ENCODE results near the gene PDE4DIP. TPM values are rescaled to one million over a fixed set of nuclear protein-coding genes. Genes with fewer than 3 reads are reported as not detected.
"Not testable (repeated sequence)": the region's sequence is repeated elsewhere in the genome, so short reads cannot be mapped to it uniquely, and the experiment has no call there.

The PDE4DIP gene
- total RNA-seq, 1 donor from 2014 or later = 26.8 TPM

GRCh38 chr1:148975866-148976537 is 131.8 kb downstream of the PDE4DIP start:
- H3K27ac Mint-ChIP-seq; H3K27me3 Mint-ChIP-seq; DNase-seq (ENCODE audit: low spot score, unreplicated experiment); H3K9me3 Mint-ChIP-seq (ENCODE audit: low read depth); H3K4me3 Mint-ChIP-seq (ENCODE audit: low read depth); H3K4me1 Mint-ChIP-seq (ENCODE audit: low read depth): not testable (repeated sequence)
- peaks cover 11% of the 10 kb centered on the region for H3K36me3 Mint-ChIP-seq (ENCODE audit: insufficient read depth)

GRCh38 chr1:148977785-148978184 is 133.6 kb downstream of the PDE4DIP start:
- not testable (repeated sequence) for DNase-seq (ENCODE audit: low spot score, unreplicated experiment); H3K27ac Mint-ChIP-seq; H3K27me3 Mint-ChIP-seq; H3K9me3 Mint-ChIP-seq (ENCODE audit: low read depth); H3K4me3 Mint-ChIP-seq (ENCODE audit: low read depth); H3K4me1 Mint-ChIP-seq (ENCODE audit: low read depth)
- peaks cover 21% of the 10 kb centered on the region for H3K36me3 Mint-ChIP-seq (ENCODE audit: insufficient read depth)

DNA sequence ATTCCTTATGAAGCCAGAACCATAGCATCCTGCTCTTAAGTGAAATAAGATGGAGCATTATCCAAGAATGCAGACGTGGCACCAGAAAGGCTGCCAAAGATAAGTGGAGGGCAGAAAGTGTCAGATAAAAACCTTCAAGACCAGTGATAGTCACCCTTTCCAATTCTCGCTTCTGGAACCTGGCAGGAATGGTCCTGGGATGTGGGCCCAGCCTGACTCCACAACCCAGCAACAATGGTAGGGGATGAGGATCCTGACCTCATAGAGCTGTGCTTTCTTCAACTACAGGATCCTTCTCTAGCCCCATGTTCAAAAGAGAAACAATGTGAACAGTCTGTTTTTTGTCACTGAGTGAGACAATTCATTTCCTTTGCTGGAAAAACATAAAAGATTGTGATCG is 145.2 kb downstream of the PDE4DIP start:
- not testable (repeated sequence) for H3K4me1 Mint-ChIP-seq (ENCODE audit: low read depth); H3K4me3 Mint-ChIP-seq (ENCODE audit: low read depth); DNase-seq (ENCODE audit: low spot score, unreplicated experiment); H3K27ac Mint-ChIP-seq; H3K36me3 Mint-ChIP-seq (ENCODE audit: insufficient read depth); H3K9me3 Mint-ChIP-seq (ENCODE audit: low read depth)
- H3K27me3 Mint-ChIP-seq = peaks cover 10% of the 10 kb centered on the region

GRCh38 chr1:148990233-148990788 is 146.1 kb downstream of the PDE4DIP start:
- not testable (repeated sequence) for H3K4me1 Mint-ChIP-seq (ENCODE audit: low read depth); H3K27ac Mint-ChIP-seq; H3K36me3 Mint-ChIP-seq (ENCODE audit: insufficient read depth); H3K4me3 Mint-ChIP-seq (ENCODE audit: low read depth); H3K9me3 Mint-ChIP-seq (ENCODE audit: low read depth); DNase-seq (ENCODE audit: low spot score, unreplicated experiment)
- peaks cover 10% of the 10 kb centered on the region for H3K27me3 Mint-ChIP-seq

GRCh38 chr1:148991818-148992217 is 147.6 kb downstream of the PDE4DIP start:
- H3K4me1 Mint-ChIP-seq (ENCODE audit: low read depth); DNase-seq (ENCODE audit: low spot score, unreplicated experiment); H3K9me3 Mint-ChIP-seq (ENCODE audit: low read depth); H3K36me3 Mint-ChIP-seq (ENCODE audit: insufficient read depth); H3K27ac Mint-ChIP-seq; H3K4me3 Mint-ChIP-seq (ENCODE audit: low read depth): not testable (repeated sequence)
- peaks cover 10% of the 10 kb centered on the region for H3K27me3 Mint-ChIP-seq

GRCh38 chr1:148992364-148992763 is 148.1 kb downstream of the PDE4DIP start:
- not testable (repeated sequence) for DNase-seq (ENCODE audit: low spot score, unreplicated experiment); H3K4me1 Mint-ChIP-seq (ENCODE audit: low read depth); H3K27ac Mint-ChIP-seq; H3K9me3 Mint-ChIP-seq (ENCODE audit: low read depth); H3K36me3 Mint-ChIP-seq (ENCODE audit: insufficient read depth); H3K4me3 Mint-ChIP-seq (ENCODE audit: low read depth)
- peaks cover 10% of the 10 kb centered on the region for H3K27me3 Mint-ChIP-seq

- not testable (repeated sequence) for H3K27me3 Mint-ChIP-seq; H3K9me3 Mint-ChIP-seq (ENCODE audit: low read depth); H3K36me3 Mint-ChIP-seq (ENCODE audit: insufficient read depth); H3K27ac Mint-ChIP-seq; H3K4me3 Mint-ChIP-seq (ENCODE audit: low read depth); H3K4me1 Mint-ChIP-seq (ENCODE audit: low read depth); DNase-seq (ENCODE audit: low spot score, unreplicated experiment)
Measured at GRCh38 chr1:148996449-148997224, 152.4 kb downstream of the PDE4DIP start.

- not testable (repeated sequence) for H3K4me3 Mint-ChIP-seq (ENCODE audit: low read depth); H3K27ac Mint-ChIP-seq; H3K4me1 Mint-ChIP-seq (ENCODE audit: low read depth)
Measured at GRCh38 chr1:148997405-148997804, 153.2 kb downstream of the PDE4DIP start.

DNA sequence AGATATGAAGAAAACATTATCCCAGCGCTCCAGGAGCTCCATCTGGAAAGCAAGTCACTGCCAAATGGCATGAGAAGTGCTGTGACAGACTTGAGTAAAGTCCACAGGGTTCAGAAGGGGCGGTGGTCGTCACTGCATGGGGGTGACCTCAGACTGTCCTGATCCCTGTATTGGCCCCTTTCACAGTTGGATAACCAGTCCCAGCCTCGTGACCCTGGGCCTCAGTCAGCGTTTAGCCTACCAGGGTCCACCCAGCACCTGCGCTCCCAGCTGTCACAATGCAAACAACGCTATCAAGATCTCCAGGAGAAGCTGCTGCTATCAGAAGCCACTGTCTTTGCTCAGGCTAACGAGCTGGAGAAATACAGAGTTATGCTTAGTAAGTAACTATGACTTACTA is 158.4 kb downstream of the PDE4DIP start:
- H3K27me3 Mint-ChIP-seq; H3K9me3 Mint-ChIP-seq (ENCODE audit: low read depth); DNase-seq (ENCODE audit: low spot score, unreplicated experiment); H3K27ac Mint-ChIP-seq; H3K36me3 Mint-ChIP-seq (ENCODE audit: insufficient read depth); H3K4me3 Mint-ChIP-seq (ENCODE audit: low read depth); H3K4me1 Mint-ChIP-seq (ENCODE audit: low read depth): not testable (repeated sequence)

More at GRCh38 chr1:148997405-148997804, 153.2 kb downstream of the PDE4DIP start:
- DNase-seq (ENCODE audit: low spot score, unreplicated experiment); H3K36me3 Mint-ChIP-seq (ENCODE audit: insufficient read depth); H3K9me3 Mint-ChIP-seq (ENCODE audit: low read depth); H3K27me3 Mint-ChIP-seq: not testable (repeated sequence)

DNA sequence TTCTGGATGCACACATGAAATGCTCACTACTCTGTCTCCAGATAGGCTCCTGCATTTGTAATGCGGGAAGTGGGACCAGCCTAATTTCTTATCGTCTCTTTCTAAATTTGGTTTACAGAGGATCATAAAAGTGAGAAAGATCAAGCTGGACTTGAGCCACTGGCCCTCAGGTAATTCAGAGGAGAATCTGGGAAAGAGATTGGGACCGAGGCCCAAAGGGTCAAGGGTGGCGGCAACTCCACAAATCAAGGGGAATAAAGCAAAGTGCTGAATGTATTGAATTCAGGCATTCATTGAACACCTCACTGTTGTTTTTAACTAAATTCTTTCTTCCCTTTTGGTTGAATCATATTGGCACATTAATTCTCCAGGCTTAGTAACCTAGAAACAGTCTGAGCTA is 164.1 kb downstream of the PDE4DIP start:
- H3K4me1 Mint-ChIP-seq (ENCODE audit: low read depth); DNase-seq (ENCODE audit: low spot score, unreplicated experiment); H3K9me3 Mint-ChIP-seq (ENCODE audit: low read depth); H3K27me3 Mint-ChIP-seq; H3K27ac Mint-ChIP-seq; H3K4me3 Mint-ChIP-seq (ENCODE audit: low read depth); H3K36me3 Mint-ChIP-seq (ENCODE audit: insufficient read depth): not testable (repeated sequence)

DNA sequence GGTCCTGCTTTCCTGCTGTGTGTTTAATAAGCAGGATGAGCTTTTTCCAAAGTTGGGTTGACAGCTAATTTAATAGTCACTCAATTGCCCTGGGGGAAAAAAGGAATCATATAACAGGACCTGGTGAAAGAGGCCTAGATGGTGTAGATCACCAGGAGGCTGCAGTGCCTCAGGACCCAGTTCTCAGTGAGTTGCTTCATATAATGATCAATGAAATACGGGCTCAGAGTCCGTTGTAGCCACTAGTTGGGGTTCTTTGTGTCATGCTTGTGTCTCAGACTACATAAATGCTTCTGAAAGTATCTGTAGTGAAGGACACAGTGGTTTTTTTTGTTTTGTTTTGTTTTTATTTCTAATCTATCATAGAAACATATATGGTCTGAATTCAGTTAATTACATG is 164.5 kb downstream of the PDE4DIP start:
- H3K4me1 Mint-ChIP-seq (ENCODE audit: low read depth); DNase-seq (ENCODE audit: low spot score, unreplicated experiment); H3K9me3 Mint-ChIP-seq (ENCODE audit: low read depth); H3K27ac Mint-ChIP-seq; H3K36me3 Mint-ChIP-seq (ENCODE audit: insufficient read depth); H3K27me3 Mint-ChIP-seq; H3K4me3 Mint-ChIP-seq (ENCODE audit: low read depth): not testable (repeated sequence)

GRCh38 chr1:149009761-149010160 is 165.5 kb downstream of the PDE4DIP start:
- H3K4me3 Mint-ChIP-seq (ENCODE audit: low read depth); H3K36me3 Mint-ChIP-seq (ENCODE audit: insufficient read depth): not testable (repeated sequence)

GRCh38 chr1:149012599-149012998 is 168.4 kb downstream of the PDE4DIP start:
- not testable (repeated sequence) for DNase-seq (ENCODE audit: low spot score, unreplicated experiment); H3K4me3 Mint-ChIP-seq (ENCODE audit: low read depth); H3K4me1 Mint-ChIP-seq (ENCODE audit: low read depth); H3K9me3 Mint-ChIP-seq (ENCODE audit: low read depth); H3K27ac Mint-ChIP-seq; H3K27me3 Mint-ChIP-seq; H3K36me3 Mint-ChIP-seq (ENCODE audit: insufficient read depth)

More at GRCh38 chr1:149009761-149010160, 165.5 kb downstream of the PDE4DIP start:
- H3K27ac Mint-ChIP-seq; H3K27me3 Mint-ChIP-seq; DNase-seq (ENCODE audit: low spot score, unreplicated experiment); H3K9me3 Mint-ChIP-seq (ENCODE audit: low read depth); H3K4me1 Mint-ChIP-seq (ENCODE audit: low read depth): not testable (repeated sequence)
